ENCODE measurements around the gene SOAT1. TPM values are rescaled to one million over a fixed set of nuclear protein-coding genes. Genes with fewer than 3 reads are reported as not detected.
A peak's percentile ranks its signal among the peaks of the same experiment; 100 is the strongest.

SOAT1 gene
- total RNA-seq, 1 experiment from 2014 or later: 43.5 TPM

- H4K20me1 ChIP-seq (ENCODE audit: insufficient read depth): no peaks in the 10 kb centered on the region
- POLR2A ChIA-PET (ENCODE audit: unreplicated experiment): no interaction called here
- no peaks in the 10 kb centered on the region for H3K9me3 ChIP-seq (ENCODE audit: insufficient read depth, low read depth)
- no peak overlapping the region for H3K27ac ChIP-seq
- intact Hi-C loops (cut with micrococcal nuclease; ENCODE audit: unreplicated experiment): no loop called here
- no peaks in the 10 kb centered on the region for H3K27me3 ChIP-seq (ENCODE audit: insufficient read depth, low read depth)
- TF ChIP-seq EZH2 (IDR thresholded peaks at IDR 0.05; ENCODE audit: low read depth): no peak
- TF ChIP-seq, protein P1, sequence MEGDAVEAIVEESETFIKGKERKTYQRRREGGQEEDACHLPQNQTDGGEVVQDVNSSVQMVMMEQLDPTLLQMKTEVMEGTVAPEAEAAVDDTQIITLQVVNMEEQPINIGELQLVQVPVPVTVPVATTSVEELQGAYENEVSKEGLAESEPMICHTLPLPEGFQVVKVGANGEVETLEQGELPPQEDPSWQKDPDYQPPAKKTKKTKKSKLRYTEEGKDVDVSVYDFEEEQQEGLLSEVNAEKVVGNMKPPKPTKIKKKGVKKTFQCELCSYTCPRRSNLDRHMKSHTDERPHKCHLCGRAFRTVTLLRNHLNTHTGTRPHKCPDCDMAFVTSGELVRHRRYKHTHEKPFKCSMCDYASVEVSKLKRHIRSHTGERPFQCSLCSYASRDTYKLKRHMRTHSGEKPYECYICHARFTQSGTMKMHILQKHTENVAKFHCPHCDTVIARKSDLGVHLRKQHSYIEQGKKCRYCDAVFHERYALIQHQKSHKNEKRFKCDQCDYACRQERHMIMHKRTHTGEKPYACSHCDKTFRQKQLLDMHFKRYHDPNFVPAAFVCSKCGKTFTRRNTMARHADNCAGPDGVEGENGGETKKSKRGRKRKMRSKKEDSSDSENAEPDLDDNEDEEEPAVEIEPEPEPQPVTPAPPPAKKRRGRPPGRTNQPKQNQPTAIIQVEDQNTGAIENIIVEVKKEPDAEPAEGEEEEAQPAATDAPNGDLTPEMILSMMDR (conservative IDR thresholded peaks at IDR 0.05): no peak
- H3K4me3 ChIP-seq: no peak overlapping the region
- no peak overlapping the region for H3K4me2 ChIP-seq
- H3F3A ChIP-seq (ENCODE audit: insufficient read depth, low read depth): peaks cover 10% of the 10 kb centered on the region
- DNase-seq: no peak
- H3K36me3 ChIP-seq (ENCODE audit: low read depth): no peaks in the 10 kb centered on the region
- CTCF ChIA-PET: no interaction called here
- BruUV-seq (replicated peaks): no TSS peak
- no peaks in the 10 kb centered on the region; the same call in 1 of the 2 replicates for H3K9me2 ChIP-seq (ENCODE audit: insufficient read depth)
- no peaks in the 10 kb centered on the region for H3K79me2 ChIP-seq (ENCODE audit: low read depth)
- peaks cover 6% of the 10 kb centered on the region for H3K4me1 ChIP-seq (replicated peaks; ENCODE audit: insufficient read depth)
- H2AFZ ChIP-seq: no peak overlapping the region
These were observed 5.7 kb upstream of the SOAT1 start for GRCh38 chr1:179287946-179288345.

- no peak overlapping the region for H3K27ac ChIP-seq
- no peaks in the 10 kb centered on the region for H3K27me3 ChIP-seq (ENCODE audit: insufficient read depth, low read depth)
- intact Hi-C loops (cut with micrococcal nuclease; ENCODE audit: unreplicated experiment): no loop called here
- H3K4me1 ChIP-seq (replicated peaks; ENCODE audit: insufficient read depth): peaks cover 8% of the 10 kb centered on the region
- TF ChIP-seq, protein P1 (conservative IDR thresholded peaks at IDR 0.05): no peak
- TF ChIP-seq EZH2 (IDR thresholded peaks at IDR 0.05; ENCODE audit: low read depth): no peak
- H3K4me3 ChIP-seq: no peak overlapping the region
- no peak for DNase-seq
- peaks cover 15% of the 10 kb centered on the region for H3F3A ChIP-seq (ENCODE audit: insufficient read depth, low read depth)
- ChIA-PET CTCF (no interaction called here), POLR2A (ENCODE audit: unreplicated experiment) (no interaction called here)
- H3K36me3 ChIP-seq (ENCODE audit: low read depth): no peaks in the 10 kb centered on the region
- H4K20me1 ChIP-seq (ENCODE audit: insufficient read depth): no peaks in the 10 kb centered on the region
- no peaks in the 10 kb centered on the region; the same call in 1 of the 2 replicates for H3K9me2 ChIP-seq (ENCODE audit: insufficient read depth)
- BruUV-seq (replicated peaks): no TSS peak
- H3K79me2 ChIP-seq (ENCODE audit: low read depth): no peaks in the 10 kb centered on the region
- H3K9me3 ChIP-seq (ENCODE audit: insufficient read depth, low read depth): no peaks in the 10 kb centered on the region
- no peak overlapping the region for H2AFZ ChIP-seq
- H3K4me2 ChIP-seq: no peak overlapping the region
These were observed 4.6 kb upstream of the SOAT1 start for GRCh38 chr1:179288977-179289376.

DNA sequence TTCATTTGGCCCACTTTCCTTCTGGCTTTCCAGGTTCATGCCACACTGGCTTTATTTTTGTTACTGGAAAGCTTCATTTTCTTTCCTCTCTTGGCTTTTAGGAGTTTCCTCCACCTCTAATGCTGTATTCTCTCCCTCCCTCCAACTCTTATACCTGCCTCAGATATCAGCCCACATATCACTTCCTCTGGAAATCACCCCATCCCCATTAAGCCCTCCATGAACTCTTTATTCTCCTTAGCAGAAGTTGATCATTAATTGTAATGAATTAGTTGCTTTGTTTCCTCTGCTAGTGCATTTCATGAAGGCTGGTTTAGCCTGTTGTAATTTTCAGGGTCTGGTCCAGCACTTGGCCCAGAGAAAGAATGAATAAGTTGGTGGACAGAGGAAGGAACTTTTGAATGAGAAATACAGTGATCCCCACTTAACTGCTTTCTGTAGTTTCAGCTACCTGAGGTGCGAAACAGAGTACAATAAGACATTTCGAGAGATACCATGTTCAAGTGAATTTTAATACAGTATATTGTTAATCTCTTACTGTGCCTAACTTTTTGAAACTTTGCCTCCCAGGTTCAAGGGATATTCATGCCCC, 1.7 kb downstream of the SOAT1 start:
- ChIA-PET CTCF (interaction anchor here (0.8 kb wide), 1 partner anchor 43 kb away, joined by 3 read pairs; no protein-coding TSS in a partner anchor), POLR2A (ENCODE audit: unreplicated experiment) (interaction anchor here (0.5 to 0.7 kb wide), 4 partner anchors 22 to 756 kb away, joined by 3 to 12 read pairs (median 6); partner anchors contain the start of gene TOR3A)
- Histone ChIP-seq H3K4me1 (replicated peaks; ENCODE audit: insufficient read depth) (peaks cover 21% of the 10 kb centered on the region), H3K36me3 (ENCODE audit: low read depth) (no peaks in the 10 kb centered on the region), H3K27ac (peak overlapping the region; percentile 75), H2AFZ (peak overlapping the region; percentile 87; the same call in 1 of the 2 replicates), H4K20me1 (ENCODE audit: insufficient read depth) (no peaks in the 10 kb centered on the region), H3K9me2 (ENCODE audit: insufficient read depth) (no peaks in the 10 kb centered on the region), H3K9me3 (ENCODE audit: insufficient read depth, low read depth) (no peaks in the 10 kb centered on the region), H3F3A (ENCODE audit: insufficient read depth, low read depth) (peaks cover 25% of the 10 kb centered on the region), H3K4me3 (peak overlapping the region; percentile 89; the same call in 1 of the 2 replicates), H3K79me2 (ENCODE audit: low read depth) (peaks cover 35% of the 10 kb centered on the region), H3K27me3 (ENCODE audit: insufficient read depth, low read depth) (no peaks in the 10 kb centered on the region), H3K4me2 (peak overlapping the region; percentile 88)
- intact Hi-C loops (cut with micrococcal nuclease; ENCODE audit: unreplicated experiment): loop anchor here (2.0 kb wide), 1 partner anchor 752 kb away; no protein-coding TSS in a partner anchor
- BruUV-seq (replicated peaks): no TSS peak
- no peak for DNase-seq
- no peak for TF ChIP-seq EZH2 (IDR thresholded peaks at IDR 0.05; ENCODE audit: low read depth)
- TF ChIP-seq, protein P1 (conservative IDR thresholded peaks at IDR 0.05): no peak
